Measurements from ENCODE around the gene UBE2E3. TPM values are rescaled to one million over a fixed set of nuclear protein-coding genes. Genes with fewer than 3 reads are reported as not detected.

The UBE2E3 gene
- total and polyA plus RNA-seq, 2 of the 13 experiments (the other 11 are each of a cell fraction or from before 2014, with no cell fraction given) = 45.7 to 92.6 TPM

- 0 out of 2 replicates have a peak, but pooled peaks have one; percentile 12 for TF ChIP-seq ZNF142 (CRISPR knock-in tag; IDR thresholded peaks at IDR 0.05)
- no peak for TF ChIP-seq RNF2 (conservative IDR thresholded peaks at IDR 0.05; ENCODE audit: low read depth)
- TF ChIP-seq ERF (CRISPR knock-in tag; IDR thresholded peaks at IDR 0.05) = 0 out of 2 replicates have a peak, but pooled peaks have one; percentile 15
- TF ChIP-seq DZIP1 (CRISPR knock-in tag; IDR thresholded peaks at IDR 0.05) = no peak
- TF ChIP-seq CERS6 (CRISPR knock-in tag; IDR thresholded peaks at IDR 0.05) = no peak
- TF ChIP-seq NR2C2 (CRISPR knock-in tag; IDR thresholded peaks at IDR 0.05; ENCODE audit: borderline replicate concordance) = no peak
- TF ChIP-seq ATF6 (CRISPR knock-in tag; conservative IDR thresholded peaks at IDR 0.05) = 0 out of 2 replicates have a peak, but pooled peaks have one; percentile 35
- TF ChIP-seq DNMT1 (CRISPR knock-in tag; IDR thresholded peaks at IDR 0.05) = no peak
- peak; percentile 28; the same call in 1 of the 2 replicates for TF ChIP-seq ARID4A (CRISPR knock-in tag; IDR thresholded peaks at IDR 0.05; ENCODE audit: borderline replicate concordance)
Measured at GRCh38 chr2:180980943-180981911, 822 bp downstream of the UBE2E3 start (continued).
